HG03460 (cell line): ENCODE data around the gene TOX2.

Source experiments
- ATAC-seq: cut with Tn5 transposase; IDR thresholded peaks from one replicate; pipeline ENCODE4 v1.9.1; 2021; ENCODE audit not compliant: unreplicated experiment

TOX2 gene

DNA sequence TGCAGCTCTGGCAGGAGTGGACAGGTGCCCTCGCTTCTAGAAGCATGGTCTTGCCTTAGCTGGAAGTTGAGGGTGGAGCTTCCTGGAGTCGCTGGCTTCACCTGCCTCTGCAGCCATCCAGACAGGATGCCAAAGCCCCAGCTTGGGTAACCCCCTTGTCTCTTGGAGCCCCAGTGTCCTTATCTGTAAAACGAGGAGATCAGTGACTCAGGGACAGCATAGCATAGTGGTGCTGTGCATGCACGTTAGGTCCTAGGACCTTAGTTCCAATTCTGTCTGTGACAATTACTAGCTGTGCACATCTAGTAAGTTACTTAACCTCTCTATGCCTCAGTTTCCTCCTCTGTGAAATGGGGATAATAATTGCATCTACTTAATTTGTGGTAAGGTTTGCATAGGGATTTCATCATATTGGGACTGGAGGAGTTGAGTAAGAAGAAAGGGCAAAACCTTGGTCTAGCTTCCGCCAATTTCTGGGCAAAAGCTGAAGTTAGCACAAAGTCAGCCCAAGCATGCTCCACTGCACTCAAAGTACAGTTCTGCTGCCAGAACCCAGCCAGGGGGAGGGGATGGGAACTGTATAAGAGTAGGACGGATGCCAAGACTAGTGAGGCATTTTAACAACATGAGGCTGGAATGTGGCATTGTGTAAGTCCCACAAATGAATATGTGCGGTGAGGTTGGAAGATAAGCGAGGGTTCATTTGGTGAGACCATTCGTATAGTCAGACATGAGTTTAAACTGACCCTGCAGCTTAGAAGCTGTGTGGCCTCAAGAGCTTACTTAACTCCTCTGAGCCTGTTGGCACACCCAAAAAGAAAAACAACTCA, 24.5 kb downstream of the TOX2 start:
- ATAC-seq: no peak

- no peak for ATAC-seq
These were observed 25.1 kb downstream of the TOX2 start for GRCh38 chr20:43939762-43940121.

DNA sequence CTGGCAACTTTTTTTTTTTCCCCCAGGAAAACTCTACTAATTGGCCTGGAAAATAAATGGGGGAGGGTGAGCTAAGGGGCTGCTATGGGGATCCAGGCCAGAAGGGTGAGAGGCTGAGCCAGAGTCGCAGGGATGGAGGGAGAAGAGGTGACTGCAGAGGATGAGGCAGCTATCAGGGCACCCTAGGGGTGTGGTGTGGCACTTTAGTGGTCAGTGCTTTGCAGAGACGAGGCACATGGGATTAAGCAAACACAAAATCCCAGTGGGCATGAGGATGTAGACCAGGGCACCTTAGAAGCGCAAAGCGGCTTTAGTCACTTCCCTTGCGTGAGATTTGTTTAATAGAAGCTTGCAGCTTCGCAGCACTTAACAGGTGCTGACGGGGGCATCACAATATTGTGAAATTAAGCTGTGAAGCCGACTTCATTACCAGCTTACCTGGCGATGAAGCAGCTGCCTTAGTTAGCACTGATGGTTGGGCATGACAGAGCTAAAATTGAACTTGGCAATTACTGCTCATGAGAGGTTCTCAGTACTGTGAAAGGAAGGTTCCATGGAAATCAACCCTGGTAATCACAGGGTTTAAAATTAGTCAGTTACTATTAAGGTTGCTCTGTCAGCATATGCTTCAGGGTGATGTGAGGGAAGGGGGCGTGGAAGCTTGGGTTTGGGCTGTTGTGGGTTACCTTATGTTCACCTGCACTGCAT, 26.0 kb downstream of the TOX2 start:
- ATAC-seq: no peak

DNA sequence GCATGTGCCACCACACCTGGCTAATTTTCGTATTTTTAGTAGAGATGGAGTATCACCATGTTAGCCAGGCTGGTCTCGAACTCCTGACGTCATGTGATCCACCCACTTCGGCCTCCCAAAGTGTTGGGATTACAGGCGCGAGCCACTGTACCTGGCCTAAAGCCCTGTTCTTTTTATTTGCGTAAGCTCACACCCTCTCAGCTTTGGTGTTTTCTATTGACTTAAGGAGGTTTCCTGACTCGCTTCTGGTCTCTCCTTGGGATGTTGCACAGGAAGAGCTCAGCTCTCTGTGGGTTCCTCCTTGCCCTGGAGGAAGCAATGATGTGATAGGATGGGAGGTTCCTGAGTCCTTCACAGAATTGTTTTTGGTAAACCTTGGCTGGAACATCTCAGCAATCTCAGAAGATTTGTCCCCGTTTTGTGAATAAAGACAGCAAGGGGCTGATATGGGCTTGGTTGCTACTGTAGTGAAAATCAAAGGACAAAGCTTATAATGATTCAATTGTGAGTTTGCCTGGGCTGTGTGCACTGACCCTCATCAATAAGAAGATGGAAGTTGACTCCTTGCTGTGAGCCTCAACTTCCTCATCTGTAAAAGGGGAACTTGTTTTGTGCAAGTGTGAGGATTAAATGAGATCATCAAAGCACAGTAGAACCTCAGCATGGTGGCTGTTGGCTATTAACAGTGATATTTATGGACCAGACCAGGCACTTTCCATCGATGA, 27.0 kb downstream of the TOX2 start:
- no peak for ATAC-seq

DNA sequence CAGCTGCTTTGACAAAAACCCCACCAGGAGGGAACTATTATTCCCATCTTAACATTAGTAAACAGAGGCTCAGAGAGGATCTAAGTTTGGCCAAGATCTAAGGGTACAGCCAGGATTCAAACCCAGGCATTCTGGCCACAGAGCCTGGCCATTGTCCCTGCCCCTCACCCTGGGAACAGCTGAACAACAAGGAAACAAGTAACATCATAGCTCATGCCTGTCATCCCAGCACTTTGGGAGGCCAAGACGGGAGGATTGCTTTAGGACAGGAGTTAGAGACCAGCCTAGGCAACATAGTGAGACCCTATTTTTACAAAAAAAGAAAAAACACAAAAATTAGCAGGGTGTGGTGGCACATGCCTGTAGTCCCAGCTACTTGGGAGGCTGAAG, 27.5 kb downstream of the TOX2 start:
- no peak for ATAC-seq

DNA sequence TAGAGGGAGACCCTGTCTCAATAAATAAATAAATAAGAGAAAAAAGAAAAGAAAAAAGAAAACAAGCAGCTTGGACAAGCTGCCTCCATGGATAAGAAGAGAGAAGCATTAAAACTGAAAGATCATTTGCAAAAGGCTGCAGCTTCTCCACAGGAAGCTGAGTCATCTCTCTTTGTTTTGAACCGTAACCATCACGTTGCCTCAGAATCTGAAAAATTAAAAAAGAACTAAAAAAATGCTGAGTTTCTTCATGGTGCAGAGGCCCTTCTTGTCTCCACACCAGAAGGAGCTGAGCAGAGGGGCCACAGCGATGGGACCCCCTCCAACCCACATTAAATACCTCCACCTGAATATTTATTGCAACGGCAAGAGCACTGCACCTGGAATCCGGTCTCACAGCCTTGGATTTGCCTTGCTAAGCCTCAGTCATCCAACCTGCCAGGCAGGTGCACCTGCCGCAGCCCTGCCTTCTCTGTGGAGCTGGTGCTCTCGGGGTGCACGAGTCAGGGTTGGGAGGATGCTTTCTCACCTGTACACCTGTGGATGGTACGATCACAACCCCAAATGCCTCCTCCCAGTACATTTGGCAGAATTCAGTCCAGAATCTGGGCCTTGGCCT, 28.1 kb downstream of the TOX2 start:
- ATAC-seq: no peak

GRCh38 chr20:43943725-43944124, 29.1 kb downstream of the TOX2 start:
- ATAC-seq: no peak

GRCh38 chr20:43944653-43945235, 30.1 kb downstream of the TOX2 start:
- ATAC-seq: no peak

DNA sequence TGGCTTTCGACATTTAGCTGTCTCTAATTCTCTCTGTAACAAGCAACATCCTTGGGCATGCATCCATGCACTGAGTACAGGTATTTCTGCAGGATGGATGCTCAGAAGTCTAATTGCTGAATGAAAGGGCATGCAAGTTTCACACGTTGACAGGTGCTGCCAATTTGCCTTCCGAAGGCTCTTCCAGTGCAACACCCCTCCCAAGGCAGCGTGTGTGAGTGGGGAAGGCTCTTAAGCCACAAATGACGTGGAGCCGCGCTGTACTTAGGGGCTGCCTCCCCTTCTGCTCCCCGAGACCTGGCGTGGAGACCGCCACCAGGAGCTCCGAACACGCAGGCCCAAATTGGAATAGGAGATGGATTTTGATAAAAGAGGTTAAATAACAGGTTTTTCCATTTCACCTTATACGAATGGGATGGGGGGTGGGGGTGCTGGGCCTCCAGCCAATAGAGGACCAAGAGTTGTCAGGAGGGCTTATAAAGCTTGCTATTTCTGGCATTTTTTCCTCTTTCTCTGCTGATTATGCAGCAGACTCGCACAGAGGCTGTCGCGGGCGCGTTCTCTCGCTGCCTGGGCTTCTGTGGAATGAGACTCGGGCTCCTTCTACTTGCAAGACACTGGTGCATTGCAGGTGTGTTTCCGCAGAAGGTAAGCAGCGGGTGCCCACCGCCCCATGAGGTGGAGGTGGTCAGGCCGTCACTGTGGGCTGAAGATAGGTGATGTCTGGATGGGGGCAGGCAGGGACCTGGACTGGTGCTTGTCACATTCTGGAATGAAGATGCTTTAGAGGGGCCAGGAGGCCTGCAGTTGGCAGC, 30.9 kb downstream of the TOX2 start:
- no peak for ATAC-seq

DNA sequence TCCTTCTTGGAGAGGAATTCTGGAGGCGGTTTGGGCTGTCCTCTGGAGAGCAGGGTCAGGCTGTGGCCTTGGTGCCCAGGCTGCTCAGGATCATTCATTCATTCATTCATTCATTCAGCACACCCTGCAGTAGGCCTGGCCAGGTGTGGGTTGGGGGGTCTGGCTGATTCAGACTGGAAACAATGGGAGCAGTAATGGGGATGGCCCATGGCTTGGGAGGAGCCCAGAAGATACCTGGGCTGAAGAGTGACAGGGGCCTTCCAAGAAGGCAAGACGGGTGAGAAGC, 31.5 kb downstream of the TOX2 start:
- no peak for ATAC-seq

DNA sequence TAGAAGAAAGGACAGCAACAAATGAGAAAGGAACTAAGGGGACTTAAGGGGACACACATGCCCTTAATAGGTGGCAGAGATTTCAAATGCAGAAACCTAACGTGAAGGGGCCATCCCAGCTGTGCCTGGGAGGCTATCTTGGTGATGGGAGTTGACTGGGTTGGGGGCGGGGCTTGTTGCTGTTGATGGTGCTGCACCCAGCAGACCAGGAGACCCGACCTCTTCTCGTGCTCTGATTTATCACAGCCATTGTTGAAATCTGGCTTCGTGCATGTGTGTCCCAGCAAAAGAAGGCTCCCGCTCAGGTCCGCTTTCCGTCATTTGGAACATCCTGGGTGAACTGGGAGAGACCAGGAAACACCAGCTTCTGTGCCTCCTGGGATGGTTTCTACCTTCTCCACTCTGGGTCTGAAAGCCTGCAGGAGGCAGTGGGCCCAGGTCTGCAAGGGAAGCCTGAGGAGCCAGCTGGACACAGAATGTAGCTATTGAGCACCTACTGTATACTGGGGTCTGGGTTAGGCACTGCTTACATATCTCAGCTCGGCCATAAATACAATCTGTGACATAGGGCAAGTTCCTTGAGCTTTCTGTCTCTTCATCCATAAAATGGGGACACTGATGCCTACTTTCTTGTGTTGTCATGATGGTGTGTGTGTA, 32.1 kb downstream of the TOX2 start:
- ATAC-seq: no peak

GRCh38 chr20:43947316-43947710, 32.7 kb downstream of the TOX2 start:
- no peak for ATAC-seq

DNA sequence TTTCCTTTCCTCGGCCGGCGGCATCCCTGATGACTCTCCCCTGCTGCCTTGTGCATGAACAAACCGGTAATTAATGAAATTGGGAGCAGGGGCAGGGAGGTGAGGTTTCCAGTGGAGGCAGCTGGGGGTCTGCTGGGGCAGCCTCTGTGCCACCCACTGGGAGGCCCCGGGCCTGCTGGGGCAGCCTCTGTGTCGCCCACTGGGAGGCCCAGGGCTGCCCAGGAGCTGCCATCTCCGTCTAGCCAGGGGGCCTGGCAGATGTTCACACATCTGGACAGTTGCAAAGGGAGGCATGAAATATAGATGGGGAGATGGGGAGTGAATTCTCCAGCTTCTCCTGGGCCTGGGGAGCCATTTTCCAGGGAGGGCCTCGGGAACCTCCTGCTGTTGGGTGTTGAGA, 33.8 kb downstream of the TOX2 start:
- ATAC-seq: no peak

DNA sequence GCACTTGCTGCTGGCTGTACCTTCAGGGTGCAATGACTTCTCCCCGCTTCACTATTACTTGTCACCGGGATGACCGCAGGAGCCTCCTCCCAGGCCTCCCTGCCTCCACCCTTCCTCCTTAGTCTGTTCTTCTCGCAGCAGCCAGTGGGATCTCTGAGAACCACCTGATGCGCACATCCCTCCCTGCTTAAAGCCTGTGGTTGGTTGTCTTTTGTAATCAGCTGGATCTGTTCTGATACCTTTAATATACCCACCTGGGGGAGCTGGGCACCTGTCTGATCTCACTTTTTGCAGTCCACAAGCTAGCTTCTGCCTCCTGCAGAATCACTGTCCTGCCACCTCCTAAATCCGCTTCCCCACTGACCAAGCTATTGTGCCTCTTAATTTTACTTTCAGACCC, 34.6 kb downstream of the TOX2 start:
- ATAC-seq: no peak

DNA sequence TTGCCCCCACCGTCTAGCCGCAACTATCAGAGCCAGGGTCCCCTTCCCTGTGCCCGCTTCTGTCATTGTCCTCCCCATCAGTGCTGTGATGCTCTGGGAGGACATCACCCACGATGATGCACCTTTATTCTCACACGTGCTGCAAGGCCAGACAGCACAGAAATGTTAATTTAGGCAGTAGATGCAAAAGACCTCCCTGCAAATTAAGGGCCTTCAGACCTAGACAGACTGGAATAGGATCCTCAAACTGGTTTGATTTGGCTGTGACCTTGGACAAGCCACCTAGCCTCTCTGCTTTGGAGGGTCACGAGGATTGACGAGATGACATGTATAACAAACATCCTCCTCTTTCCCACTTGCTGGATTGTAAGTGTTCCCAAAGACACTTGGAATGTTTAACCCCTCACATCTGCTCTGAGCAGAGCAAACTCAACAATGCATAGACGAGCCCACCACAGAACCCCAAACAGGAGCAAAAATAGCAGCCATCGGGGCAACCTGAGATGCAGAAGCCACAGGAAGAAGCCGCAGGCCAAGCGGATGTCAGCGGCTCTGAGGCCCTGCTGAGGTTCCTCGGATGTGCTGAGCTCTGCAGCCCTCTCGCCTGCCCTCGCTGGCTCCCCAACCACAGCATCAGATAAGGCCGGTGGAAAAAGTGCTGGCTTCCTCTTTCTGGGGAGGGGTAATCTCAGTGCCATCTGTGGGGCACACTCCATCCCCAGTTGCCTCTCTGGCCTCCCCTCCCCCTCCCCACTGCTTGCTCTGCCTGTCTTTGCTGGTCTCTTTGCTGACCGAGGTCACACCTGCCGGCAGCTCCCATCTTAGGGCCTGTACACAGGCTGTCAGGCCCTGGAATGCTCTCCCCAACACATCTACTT, 35.3 kb downstream of the TOX2 start:
- ATAC-seq: peak; percentile 81

GRCh38 chr20:43953919-43954592, 39.4 kb downstream of the TOX2 start:
- no peak for ATAC-seq

DNA sequence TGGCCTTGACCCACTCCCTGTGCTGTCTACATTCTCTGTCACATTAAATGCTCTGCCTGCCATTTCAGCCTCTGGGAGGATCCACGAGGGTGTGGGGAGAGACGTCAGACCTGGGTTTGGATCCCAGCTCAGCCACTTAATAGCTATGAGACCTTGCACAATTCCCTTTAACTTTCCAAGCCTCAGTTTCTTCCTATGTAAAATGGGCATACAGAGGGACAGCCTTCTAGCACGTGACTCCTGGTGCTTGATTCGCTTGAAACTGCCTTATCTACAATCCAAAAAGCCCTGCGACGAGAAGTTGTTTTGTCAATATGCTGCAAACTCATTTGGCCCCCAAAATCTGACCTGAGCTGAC, 40.0 kb downstream of the TOX2 start:
- ATAC-seq: no peak

DNA sequence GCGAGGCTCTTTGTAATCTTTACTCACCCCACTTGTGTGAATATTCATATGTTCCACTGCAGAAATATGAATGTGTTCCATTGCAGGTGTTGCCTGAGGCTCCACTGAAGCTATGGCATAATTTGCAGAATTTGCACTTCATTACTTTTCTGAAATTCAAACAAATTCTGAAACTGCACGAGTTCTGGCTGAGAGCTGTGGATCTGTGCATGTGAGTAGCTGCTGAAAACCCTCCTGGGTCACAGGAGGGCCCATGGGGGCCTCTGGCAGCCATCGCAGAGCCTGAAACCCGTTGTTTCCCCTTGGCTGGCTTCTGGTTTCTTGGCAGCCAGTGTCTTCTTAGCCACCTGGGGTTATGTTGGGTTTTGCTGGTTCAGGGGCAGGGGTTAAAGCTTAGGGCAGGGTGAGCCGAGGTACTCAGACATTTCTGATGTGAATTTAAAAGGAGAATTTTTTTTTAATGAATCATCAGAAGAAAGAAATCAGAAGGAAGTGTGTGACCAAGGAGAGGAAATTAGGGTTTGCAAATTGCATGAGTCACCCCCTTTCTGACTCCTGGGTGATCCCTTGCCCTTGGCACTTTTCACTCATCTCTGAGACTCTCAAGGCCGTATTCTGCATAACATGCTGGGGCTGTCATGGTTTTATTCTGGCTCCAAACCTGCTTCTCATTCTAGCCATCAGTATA, 40.6 kb downstream of the TOX2 start:
- peak; percentile 58 for ATAC-seq
